GM21723 (cell line): ENCODE data around the gene ICAM4.
"Not testable (repeated sequence)": the region's sequence is repeated elsewhere in the genome, so short reads cannot be mapped to it uniquely, and the experiment has no call there.

ENCODE experiments used
- ATAC-seq: cut with Tn5 transposase; IDR thresholded peaks from one replicate; pipeline ENCODE4 v1.9.1; 2021; ENCODE audit warnings: mild to moderate bottlenecking, moderate library complexity; ENCODE audit not compliant: unreplicated experiment

Gene ICAM4

GRCh38 chr19:10268071-10268470 lies 18.7 kb upstream of the ICAM4 start:
- no peak for ATAC-seq

- ATAC-seq: peak; percentile 39
Measured at GRCh38 chr19:10269333-10270179, 17.2 kb upstream of the ICAM4 start.

GRCh38 chr19:10270180-10270615 lies 16.6 kb upstream of the ICAM4 start:
- ATAC-seq: peak; percentile 44

DNA sequence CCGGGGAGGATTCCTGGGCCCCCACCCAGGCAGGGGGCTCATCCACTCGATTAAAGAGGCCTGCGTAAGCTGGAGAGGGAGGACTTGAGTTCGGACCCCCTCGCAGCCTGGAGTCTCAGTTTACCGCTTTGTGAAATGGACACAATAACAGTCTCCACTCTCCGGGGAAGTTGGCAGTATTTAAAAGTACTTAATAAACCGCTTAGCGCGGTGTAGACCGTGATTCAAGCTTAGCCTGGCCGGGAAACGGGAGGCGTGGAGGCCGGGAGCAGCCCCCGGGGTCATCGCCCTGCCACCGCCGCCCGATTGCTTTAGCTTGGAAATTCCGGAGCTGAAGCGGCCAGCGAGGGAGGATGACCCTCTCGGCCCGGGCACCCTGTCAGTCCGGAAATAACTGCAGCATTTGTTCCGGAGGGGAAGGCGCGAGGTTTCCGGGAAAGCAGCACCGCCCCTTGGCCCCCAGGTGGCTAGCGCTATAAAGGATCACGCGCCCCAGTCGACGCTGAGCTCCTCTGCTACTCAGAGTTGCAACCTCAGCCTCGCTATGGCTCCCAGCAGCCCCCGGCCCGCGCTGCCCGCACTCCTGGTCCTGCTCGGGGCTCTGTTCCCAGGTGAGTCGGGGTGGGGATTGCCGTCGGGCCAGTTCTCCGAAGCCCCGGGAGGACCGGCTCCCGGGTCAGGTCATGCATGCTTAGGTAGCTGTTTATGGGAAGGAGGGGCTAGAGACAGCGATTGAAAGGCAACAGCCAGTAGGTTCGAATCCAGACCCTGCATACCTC lies 15.9 kb upstream of the ICAM4 start, which contains the start of gene ICAM1:
Gene ICAM1, plus strand, starts transcription at position 505 of the 779 bp plus-strand sequence. Its CDS starts 40 bp downstream, at position 545.
- ATAC-seq: peak; percentile 45

DNA sequence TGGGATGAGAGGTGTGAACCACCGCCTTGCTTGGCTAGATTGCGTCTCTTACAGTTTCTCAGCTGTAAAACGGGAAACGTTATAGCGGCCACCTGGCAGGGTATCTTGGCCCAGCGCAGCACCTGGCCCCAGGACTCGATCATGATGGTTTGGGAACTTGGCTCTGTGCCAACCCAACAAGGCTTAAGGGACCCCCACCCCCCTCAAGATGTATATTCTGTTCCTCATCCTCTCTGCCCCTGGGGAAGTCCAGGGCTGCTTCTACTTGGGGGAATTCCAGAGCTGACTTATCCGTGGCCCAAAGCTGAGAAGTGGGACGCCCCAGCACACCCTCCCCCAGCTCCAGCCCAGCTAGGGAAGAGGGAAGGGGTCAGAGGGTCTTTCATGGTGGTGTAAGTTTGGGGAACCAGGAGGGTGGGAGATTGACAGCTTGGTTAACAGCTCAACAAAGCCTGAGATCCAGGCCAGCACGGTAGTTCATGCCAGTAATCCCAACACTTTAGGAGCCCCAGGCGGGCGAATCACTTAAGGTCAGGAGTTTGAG lies 15.1 kb upstream of the ICAM4 start:
- ATAC-seq: peak; percentile 29

DNA sequence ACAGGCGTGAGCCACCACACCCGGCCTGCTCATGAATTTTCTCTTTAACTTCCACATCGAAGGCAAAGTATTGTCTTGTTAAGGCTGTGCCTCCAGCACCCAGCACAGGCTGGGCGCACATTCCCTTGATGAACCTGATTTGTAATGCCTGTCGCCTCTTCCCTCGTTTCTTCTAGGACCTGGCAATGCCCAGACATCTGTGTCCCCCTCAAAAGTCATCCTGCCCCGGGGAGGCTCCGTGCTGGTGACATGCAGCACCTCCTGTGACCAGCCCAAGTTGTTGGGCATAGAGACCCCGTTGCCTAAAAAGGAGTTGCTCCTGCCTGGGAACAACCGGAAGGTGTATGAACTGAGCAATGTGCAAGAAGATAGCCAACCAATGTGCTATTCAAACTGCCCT lies 12.2 kb upstream of the ICAM4 start:
- ATAC-seq: no peak

GRCh38 chr19:10277795-10278589 lies 8.8 kb upstream of the ICAM4 start:
- no peak for ATAC-seq

GRCh38 chr19:10278935-10279334 lies 7.8 kb upstream of the ICAM4 start:
- ATAC-seq: no peak

- ATAC-seq: no peak
Measured at GRCh38 chr19:10279737-10280442, 6.9 kb upstream of the ICAM4 start.

DNA sequence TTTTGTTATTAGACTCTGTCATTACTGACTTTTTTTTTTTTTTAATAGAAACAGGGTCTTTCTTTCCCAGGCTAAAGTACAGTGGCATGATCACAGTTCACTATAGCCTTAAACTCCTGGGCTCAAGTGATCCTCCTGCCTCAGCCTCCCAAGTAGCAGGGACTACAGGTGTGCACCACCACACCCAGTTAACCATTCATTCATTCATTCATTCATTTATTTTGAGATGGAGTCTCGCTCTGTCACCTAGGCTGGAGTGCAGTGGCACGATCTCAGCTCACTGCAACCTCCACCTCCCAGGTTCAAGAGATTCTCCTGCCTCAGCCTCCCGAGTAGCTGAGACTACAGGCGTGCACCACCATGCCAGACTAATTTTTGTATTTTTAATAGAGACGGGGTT lies 4.7 kb upstream of the ICAM4 start:
- not testable (repeated sequence) for ATAC-seq

DNA sequence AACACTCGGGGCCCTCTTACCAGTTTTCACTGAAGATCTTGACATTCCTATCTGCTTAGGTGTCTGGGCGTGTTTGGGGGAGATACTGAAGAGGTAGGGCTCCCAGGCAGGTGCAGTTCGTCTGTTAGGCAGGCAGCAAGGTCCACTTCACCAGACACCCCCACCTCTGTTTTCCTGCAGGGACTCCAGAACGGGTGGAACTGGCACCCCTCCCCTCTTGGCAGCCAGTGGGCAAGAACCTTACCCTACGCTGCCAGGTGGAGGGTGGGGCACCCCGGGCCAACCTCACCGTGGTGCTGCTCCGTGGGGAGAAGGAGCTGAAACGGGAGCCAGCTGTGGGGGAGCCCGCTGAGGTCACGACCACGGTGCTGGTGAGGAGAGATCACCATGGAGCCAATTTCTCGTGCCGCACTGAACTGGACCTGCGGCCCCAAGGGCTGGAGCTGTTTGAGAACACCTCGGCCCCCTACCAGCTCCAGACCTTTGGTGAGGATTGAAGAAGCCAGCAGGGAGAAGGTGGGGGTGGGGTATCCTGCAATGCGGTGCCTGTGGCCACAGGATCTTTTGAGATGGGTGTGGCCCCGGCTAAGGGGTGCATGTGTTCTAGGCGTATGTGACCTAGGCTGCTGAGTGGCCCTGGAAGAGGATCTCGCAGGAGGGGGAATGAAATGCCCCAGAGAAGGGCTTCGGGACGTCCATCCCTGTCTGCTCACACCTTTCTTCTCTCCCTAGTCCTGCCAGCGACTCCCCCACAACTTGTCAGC lies 3.3 kb upstream of the ICAM4 start:
- ATAC-seq: no peak

DNA sequence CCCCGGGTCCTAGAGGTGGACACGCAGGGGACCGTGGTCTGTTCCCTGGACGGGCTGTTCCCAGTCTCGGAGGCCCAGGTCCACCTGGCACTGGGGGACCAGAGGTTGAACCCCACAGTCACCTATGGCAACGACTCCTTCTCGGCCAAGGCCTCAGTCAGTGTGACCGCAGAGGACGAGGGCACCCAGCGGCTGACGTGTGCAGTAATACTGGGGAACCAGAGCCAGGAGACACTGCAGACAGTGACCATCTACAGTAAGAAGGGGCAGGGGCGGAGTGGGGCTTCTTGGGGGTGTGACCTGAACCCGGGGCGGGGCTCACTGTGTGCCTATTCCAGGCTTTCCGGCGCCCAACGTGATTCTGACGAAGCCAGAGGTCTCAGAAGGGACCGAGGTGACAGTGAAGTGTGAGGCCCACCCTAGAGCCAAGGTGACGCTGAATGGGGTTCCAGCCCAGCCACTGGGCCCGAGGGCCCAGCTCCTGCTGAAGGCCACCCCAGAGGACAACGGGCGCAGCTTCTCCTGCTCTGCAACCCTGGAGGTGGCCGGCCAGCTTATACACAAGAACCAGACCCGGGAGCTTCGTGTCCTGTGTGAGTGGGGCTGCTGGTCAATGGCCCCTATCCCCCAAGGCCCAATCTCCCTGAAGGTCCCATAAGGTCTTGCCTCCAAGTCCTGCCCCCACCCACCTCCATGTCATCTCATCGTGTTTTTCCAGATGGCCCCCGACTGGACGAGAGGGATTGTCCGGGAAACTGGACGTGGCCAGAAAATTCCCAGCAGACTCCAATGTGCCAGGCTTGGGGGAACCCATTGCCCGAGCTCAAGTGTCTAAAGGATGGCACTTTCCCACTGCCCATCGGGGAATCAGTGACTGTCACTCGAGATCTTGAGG lies 2.4 kb upstream of the ICAM4 start:
- ATAC-seq: no peak

DNA sequence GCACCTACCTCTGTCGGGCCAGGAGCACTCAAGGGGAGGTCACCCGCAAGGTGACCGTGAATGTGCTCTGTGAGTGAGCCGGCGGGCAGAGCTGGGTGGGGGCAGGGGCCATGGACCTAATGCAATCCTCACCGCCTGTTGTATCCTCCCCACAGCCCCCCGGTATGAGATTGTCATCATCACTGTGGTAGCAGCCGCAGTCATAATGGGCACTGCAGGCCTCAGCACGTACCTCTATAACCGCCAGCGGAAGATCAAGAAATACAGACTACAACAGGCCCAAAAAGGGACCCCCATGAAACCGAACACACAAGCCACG lies 1.8 kb upstream of the ICAM4 start:
- ATAC-seq: no peak

DNA sequence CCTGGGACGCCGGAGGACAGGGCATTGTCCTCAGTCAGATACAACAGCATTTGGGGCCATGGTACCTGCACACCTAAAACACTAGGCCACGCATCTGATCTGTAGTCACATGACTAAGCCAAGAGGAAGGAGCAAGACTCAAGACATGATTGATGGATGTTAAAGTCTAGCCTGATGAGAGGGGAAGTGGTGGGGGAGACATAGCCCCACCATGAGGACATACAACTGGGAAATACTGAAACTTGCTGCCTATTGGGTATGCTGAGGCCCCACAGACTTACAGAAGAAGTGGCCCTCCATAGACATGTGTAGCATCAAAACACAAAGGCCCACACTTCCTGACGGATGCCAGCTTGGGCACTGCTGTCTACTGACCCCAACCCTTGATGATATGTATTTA lies 1.4 kb upstream of the ICAM4 start:
- ATAC-seq: no peak

- no peak for ATAC-seq
Measured at GRCh38 chr19:10288662-10289166, 2.0 kb downstream of the ICAM4 start.

- ATAC-seq: no peak
Measured at GRCh38 chr19:10289167-10289835, 2.5 kb downstream of the ICAM4 start.

DNA sequence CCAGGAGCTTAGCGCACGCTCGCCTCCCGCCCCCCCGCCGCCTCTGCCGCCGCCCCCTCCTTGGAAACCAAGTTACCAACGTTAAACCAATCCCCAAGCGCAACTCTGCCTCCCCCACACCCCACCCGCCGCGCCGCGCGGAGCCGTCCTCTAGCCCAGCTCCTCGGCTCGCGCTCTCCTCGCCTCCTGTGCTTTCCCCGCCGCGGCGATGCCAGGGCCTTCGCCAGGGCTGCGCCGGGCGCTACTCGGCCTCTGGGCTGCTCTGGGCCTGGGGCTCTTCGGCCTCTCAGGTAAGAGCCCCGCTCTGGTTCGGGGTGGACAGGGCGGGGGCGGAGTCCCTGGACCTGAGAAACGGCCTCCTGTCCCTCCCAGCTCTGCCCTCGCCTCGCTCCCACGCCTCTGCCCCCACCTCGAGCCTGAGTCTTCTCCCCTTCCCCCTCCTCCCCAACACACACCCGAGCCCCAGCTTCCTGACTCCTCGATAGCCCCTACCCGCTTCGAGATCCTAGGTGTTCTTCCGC lies 3.1 kb downstream of the ICAM4 start, which contains the start of gene ICAM5:
Gene ICAM5, plus strand, starts transcription at position 117 of the 521 bp plus-strand sequence. Its CDS starts 92 bp downstream, at position 209.
- ATAC-seq: no peak
